Natural killer cell (primary cell): ENCODE data around the gene RPL10. TPM values are rescaled to one million over a fixed set of nuclear protein-coding genes. Genes with fewer than 3 reads are reported as not detected.

Experiments
- ATAC-seq, 3 donors: fragments of 150-1000 bp in 2 of 3; fragments of 200-7000 bp in 1 of 3; cut with Tn5 transposase; 1 replicate in 1 of 3; 2 replicates in 2 of 3; pipeline ENCODE4 v1.10.0; 2021; ENCODE audit warnings: mild to moderate bottlenecking in 2 of 3, moderate library complexity in 2 of 3
- DNase-seq, 2 donors: peaks; one replicate each; pipeline versions ENCODE4 v3.0.0 to v3.0.0-alpha.2; 2013 to 2021; ENCODE audit warnings: mixed read lengths in 1 of 2
- H3K27ac ChIP-seq: one replicate; pipeline ENCODE4 v1.5.1; 2013; ENCODE audit warnings: mild to moderate bottlenecking, low read length
- H3K27me3 ChIP-seq: one replicate; pipeline ENCODE4 v1.6.1; 2013; ENCODE audit warnings: low read length; ENCODE audit not compliant: control insufficient read depth, insufficient read depth
- H3K36me3 ChIP-seq: one replicate; pipeline ENCODE4 v1.6.1; 2013; ENCODE audit warnings: low read length; ENCODE audit not compliant: control insufficient read depth, insufficient read depth
- H3K4me1 ChIP-seq: one replicate; pipeline ENCODE4 v1.6.1; 2013; ENCODE audit warnings: low read length; ENCODE audit not compliant: control insufficient read depth, insufficient read depth
- H3K4me3 ChIP-seq: one replicate; pipeline ENCODE4 v1.5.1; 2013; ENCODE audit warnings: low read length
- H3K9me3 ChIP-seq: one replicate; pipeline ENCODE4 v1.6.1; 2013; ENCODE audit warnings: low read length; ENCODE audit not compliant: control insufficient read depth, insufficient read depth
- H3K27ac Mint-ChIP-seq, 2 donors: one replicate each; pipeline ENCODE4 v1.8.0; 2022; ENCODE audit warnings: mild to moderate bottlenecking in 2 of 2, mixed read lengths in 2 of 2, moderate library complexity in 1 of 2
- H3K27me3 Mint-ChIP-seq, 2 donors: one replicate each; pipeline ENCODE4 v1.8.0; 2022; ENCODE audit warnings: low read depth in 2 of 2, mixed read lengths in 2 of 2
- H3K36me3 Mint-ChIP-seq: one replicate; pipeline ENCODE4 v1.8.0; 2022; ENCODE audit warnings: mixed read lengths
- H3K4me1 Mint-ChIP-seq, 2 donors: one replicate each; pipeline ENCODE4 v1.8.0; 2022; ENCODE audit warnings: mixed read lengths in 2 of 2
- H3K4me3 Mint-ChIP-seq: one replicate; pipeline ENCODE4 v1.8.0; 2022; ENCODE audit warnings: mild to moderate bottlenecking, moderate library complexity, mixed read lengths
- H3K9me3 Mint-ChIP-seq, 2 donors: one replicate each; pipeline ENCODE4 v1.8.0; 2022; ENCODE audit warnings: mixed read lengths in 2 of 2
- CTCF ChIP-seq: fragments of 200-600 bp; IDR thresholded peaks from one replicate; pipeline ENCODE4 v1.8.0; 2022; ENCODE audit warnings: antibody characterized with exemption
- WGBS: methylation state at CpG from one replicate; pipeline ENCODE4 v1.1.7; 2013; ENCODE audit warnings: missing lambda C conversion rate; ENCODE audit not compliant: insufficient coverage; 5-methylcytosine and 5-hydroxymethylcytosine counted together
- intact Hi-C: fragments of 100-400 bp; cut with micrococcal nuclease; formaldehyde crosslinking; loops from one replicate; pipeline ENCODE4 v1.14.2; 2022
- total RNA-seq, 4 donors: library from RNA; stranded (reverse); fragments of 120-200 nt in 1 of 4; gene quantifications; one replicate each; pipeline versions ENCODE4 v1.2.3 to v1.2.4, GENCODE V29; 2013 to 2022

The RPL10 gene
- total RNA-seq, 3 donors from 2014 or later (not counting 1 experiment from before 2014, with no cell fraction given), result 2,249 to 2,456 (median 2,324) TPM

GRCh38 chrX:154374313-154375155 lies 23.6 kb upstream of the RPL10 start, which contains the start of gene FLNA:
Gene FLNA (minus strand): TSS chrX:154374634. CDS start chrX:154371245, 3,389 bp downstream.
- H3K36me3 Mint-ChIP-seq, result no peaks in the 10 kb centered on the region
- peak within 1 kb of the TSS; percentile 76 for H3K4me3 Mint-ChIP-seq
- peak within 1 kb of the TSS; percentile 95 to 97 for H3K27ac Mint-ChIP-seq
- 9% methylated on average over 87 of the region's 95 CpGs for WGBS
- peak within 1 kb of the TSS; percentile 34 for H3K4me3 ChIP-seq
- H3K36me3 ChIP-seq, result no peaks in the 10 kb centered on the region
- peaks cover 47% of the 10 kb centered on the region for H3K4me1 ChIP-seq
- H3K4me1 Mint-ChIP-seq, result peaks cover 12 to 14% of the 10 kb centered on the region in 2 donors
- H3K9me3 ChIP-seq, result no peaks in the 10 kb centered on the region
- H3K27ac ChIP-seq, result peak within 1 kb of the TSS; percentile 62
- intact Hi-C loops, result loop anchor here (10.0 kb wide), 1 partner anchor 280 kb away; the partner anchor contains the start of gene MECP2
- H3K9me3 Mint-ChIP-seq, result no peaks in the 10 kb centered on the region
- ATAC-seq (no peak), DNase-seq (peak; percentile 38 to 54)
- no peaks in the 10 kb centered on the region for H3K27me3 ChIP-seq
- TF ChIP-seq CTCF, result no peak
- H3K27me3 Mint-ChIP-seq, result no peaks in the 10 kb centered on the region

- ATAC-seq (no peak), DNase-seq (no peak)
- intact Hi-C loops, result loop anchor here (10.0 kb wide), 1 partner anchor 280 kb away; the partner anchor contains the start of gene MECP2
- Mint-ChIP-seq H3K9me3 (no peaks in the 10 kb centered on the region), H3K27me3 (no peaks in the 10 kb centered on the region), H3K36me3 (no peaks in the 10 kb centered on the region), H3K4me3 (peak overlapping the region; percentile 25), H3K27ac (peak overlapping the region in 1 of 2 donors; percentile 26), H3K4me1 (peaks cover 11 to 15% of the 10 kb centered on the region in 2 donors)
- no peak overlapping the region for H3K27ac ChIP-seq
- H3K9me3 ChIP-seq, result no peaks in the 10 kb centered on the region
- H3K36me3 ChIP-seq, result peaks cover under 1% of the 10 kb centered on the region
- 93% methylated on average over 5 of the region's 10 CpGs for WGBS
- H3K27me3 ChIP-seq, result no peaks in the 10 kb centered on the region
- no peak overlapping the region for H3K4me3 ChIP-seq
- no peak for TF ChIP-seq CTCF
- H3K4me1 ChIP-seq, result peaks cover 53% of the 10 kb centered on the region
Measured at GRCh38 chrX:154375156-154375504, 23.0 kb upstream of the RPL10 start.

- no peak overlapping the region for H3K4me3 Mint-ChIP-seq
- DNase-seq, result no peak
Measured at GRCh38 chrX:154376774-154377173, 21.4 kb upstream of the RPL10 start.

More at GRCh38 chrX:154376774-154377173, 21.4 kb upstream of the RPL10 start:
- Histone ChIP-seq H3K9me3 (no peaks in the 10 kb centered on the region), H3K4me1 (peaks cover 60% of the 10 kb centered on the region), H3K4me3 (no peak overlapping the region), H3K36me3 (peaks cover 6% of the 10 kb centered on the region), H3K27ac (no peak overlapping the region), H3K27me3 (no peaks in the 10 kb centered on the region)
- H3K27ac Mint-ChIP-seq, result peak overlapping the region in 1 of 2 donors; percentile 80
- peaks cover 19 to 25% of the 10 kb centered on the region in 2 donors for H3K4me1 Mint-ChIP-seq
- 96% methylated on average over 3 of the region's 3 CpGs for WGBS
- no peaks in the 10 kb centered on the region for H3K9me3 Mint-ChIP-seq
- no peaks in the 10 kb centered on the region for H3K36me3 Mint-ChIP-seq
- ATAC-seq, result no peak
- intact Hi-C loops, result loop anchor here (10.0 kb wide), 1 partner anchor 282 kb away; the partner anchor contains the start of gene MECP2
- no peak for TF ChIP-seq CTCF
- H3K27me3 Mint-ChIP-seq, result no peaks in the 10 kb centered on the region
